Effector CD8-positive, alpha-beta T cell (primary cell): Measurements from ENCODE around the gene TOX2.

ENCODE experiments used
- DNase-seq: peaks from one replicate; lab custom pipeline; 2025; lab: John Stamatoyannopoulos, UW
- total RNA-seq, 4 experiments: gene quantifications; one replicate each; lab custom pipeline; 2026; lab: John Stamatoyannopoulos, UW

TOX2 gene
- 0 to 0.88 (median 0.33) reads per million in 4 experiments for total RNA-seq

- peak; percentile 23 for DNase-seq
These were observed at the start of gene TOX2 for GRCh38 chr20:43914311-43915210. Gene TOX2, plus strand, starts transcription at chr20:43914852. Its CDS starts 40 bp downstream, at chr20:43914892.

GRCh38 chr20:43868091-43868490, 46.6 kb upstream of the TOX2 start:
- DNase-seq = no peak

GRCh38 chr20:43870484-43870883, 44.2 kb upstream of the TOX2 start:
- no peak for DNase-seq

- DNase-seq = no peak
These were observed 35.9 kb upstream of the TOX2 start for GRCh38 chr20:43878776-43879175.

GRCh38 chr20:43893930-43894329, 20.7 kb upstream of the TOX2 start:
- DNase-seq = no peak

GRCh38 chr20:43894491-43894890, 20.2 kb upstream of the TOX2 start:
- no peak for DNase-seq

- DNase-seq = no peak
These were observed 19.4 kb upstream of the TOX2 start for GRCh38 chr20:43895235-43895634.

GRCh38 chr20:43899274-43900120, 15.2 kb upstream of the TOX2 start:
- DNase-seq = no peak

GRCh38 chr20:43900121-43900466, 14.6 kb upstream of the TOX2 start:
- no peak for DNase-seq

GRCh38 chr20:43900496-43900895, 14.2 kb upstream of the TOX2 start:
- DNase-seq = no peak

- DNase-seq = no peak
These were observed 13.4 kb upstream of the TOX2 start for GRCh38 chr20:43901296-43901695.

- no peak for DNase-seq
These were observed 10.5 kb upstream of the TOX2 start for GRCh38 chr20:43903953-43904826.

GRCh38 chr20:43904827-43905177, 9.8 kb upstream of the TOX2 start:
- no peak for DNase-seq

GRCh38 chr20:43906505-43907034, 8.1 kb upstream of the TOX2 start:
- DNase-seq = no peak

GRCh38 chr20:43909211-43909610, 5.4 kb upstream of the TOX2 start:
- no peak for DNase-seq

GRCh38 chr20:43909720-43910119, 4.9 kb upstream of the TOX2 start:
- no peak for DNase-seq

GRCh38 chr20:43910564-43910963, 4.1 kb upstream of the TOX2 start:
- no peak for DNase-seq

GRCh38 chr20:43911066-43911465, 3.6 kb upstream of the TOX2 start:
- DNase-seq = no peak

- DNase-seq = no peak
These were observed 1.2 kb upstream of the TOX2 start for GRCh38 chr20:43913291-43914025.

GRCh38 chr20:43915211-43916072, 790 bp downstream of the TOX2 start:
- DNase-seq = peak; percentile 5
